Kidney (tissue), 14 donors: ENCODE results near the gene LRRC66. TPM values are rescaled to one million over a fixed set of nuclear protein-coding genes. Genes with fewer than 3 reads are reported as not detected.
A peak's percentile ranks its signal among the peaks of the same experiment; 100 is the strongest.

ENCODE experiments used
- DNase-seq, 5 donors: peaks; one replicate each; pipeline ENCODE4 v3.0.0-alpha.2; 2013 to 2020
- FAIRE-seq: peaks from 2 replicates; lab custom pipeline; 2012; peaks lifted over from hg19 to GRCh38; lab: Jason Lieb, UNC
- H3K27ac ChIP-seq, 2 donors: one replicate each; pipeline ENCODE4 v1.7.0; 2013; ENCODE audit warnings: low read depth in 2 of 2, low read length in 2 of 2, inconsistent platforms in 1 of 2
- H3K27me3 ChIP-seq: one replicate; pipeline ENCODE4 v1.7.1; 2013; ENCODE audit warnings: low read length, inconsistent platforms; ENCODE audit not compliant: control insufficient read depth, insufficient read depth
- H3K36me3 ChIP-seq, 3 donors: one replicate each; pipeline versions ENCODE4 v1.7.0 to v1.7.1; 2013; ENCODE audit warnings: low read length in 3 of 3, control low read depth in 1 of 3, inconsistent platforms in 1 of 3; ENCODE audit not compliant: insufficient read depth in 3 of 3, control insufficient read depth in 2 of 3
- H3K4me1 ChIP-seq, 3 donors: one replicate each; pipeline versions ENCODE4 v1.7.0 to v1.7.1; 2013; ENCODE audit warnings: low read length in 3 of 3, inconsistent platforms in 1 of 3, low read depth in 1 of 3; ENCODE audit not compliant: control insufficient read depth in 2 of 3, insufficient read depth in 2 of 3
- H3K4me3 ChIP-seq, 3 donors: one replicate each; pipeline versions ENCODE4 v1.7.0 to v1.8.1; 2013; ENCODE audit warnings: low read length in 3 of 3, control low read depth in 1 of 3, inconsistent platforms in 1 of 3
- H3K9ac ChIP-seq, 3 donors: one replicate each; pipeline versions ENCODE4 v1.7.0 to v1.7.1; 2013; ENCODE audit warnings: low read length in 3 of 3, control low read depth in 1 of 3, inconsistent platforms in 1 of 3
- H3K9me3 ChIP-seq, 3 donors: one replicate each; pipeline versions ENCODE4 v1.7.0 to v1.7.1; 2013; ENCODE audit warnings: low read length in 3 of 3, control low read depth in 1 of 3, inconsistent platforms in 1 of 3; ENCODE audit not compliant: control insufficient read depth in 2 of 3, insufficient read depth in 1 of 3
- CTCF ChIP-seq: IDR thresholded peaks from 3 replicates; pipeline ENCODE4 v1.5.1; 2012; ENCODE audit warnings: mild to moderate bottlenecking, moderate library complexity, borderline replicate concordance; ENCODE audit not compliant: insufficient read depth; ENCODE audit errors: extremely low read depth
- intact Hi-C: fragments of 100-400 bp; cut with DNase I; formaldehyde crosslinking; loops from one replicate; pipeline ENCODE4 v1.11.1; 2022
- polyA plus RNA-seq: library from polyadenylated mRNA; stranded (reverse); fragments of 350-450 nt; fragmentation: Illumina TruSeq; extraction: RNeasy Lipid Tissue Mini Kit (QIAGEN cat#74804); gene quantifications from one replicate; pipeline ENCODE4 v1.2.3, GENCODE V29; 2014; ENCODE audit warnings: low read depth, low replicate concordance; ENCODE audit not compliant: insufficient read depth
- total RNA-seq: library from RNA; stranded (reverse); fragmentation: NEBNext Ultra II Directional; extraction: Animal tissue kit (Norgen Biotek cat#: 25700); gene quantifications from one replicate; pipeline ENCODE4 v1.2.1, GENCODE V29; 2021
- donor health status: control.
- donor health status: control.
- donor health status: control.
- donor health status: control.
- donor health status: control.
- donor health status: DM: yes; HTN: yes; CAD: no.
- donor health status: Normal renal cell carcinoma (clear cell type).

Gene LRRC66
- total and polyA plus RNA-seq, 2 donors from 2014 or later, result 0.44 to 0.45 TPM

DNA sequence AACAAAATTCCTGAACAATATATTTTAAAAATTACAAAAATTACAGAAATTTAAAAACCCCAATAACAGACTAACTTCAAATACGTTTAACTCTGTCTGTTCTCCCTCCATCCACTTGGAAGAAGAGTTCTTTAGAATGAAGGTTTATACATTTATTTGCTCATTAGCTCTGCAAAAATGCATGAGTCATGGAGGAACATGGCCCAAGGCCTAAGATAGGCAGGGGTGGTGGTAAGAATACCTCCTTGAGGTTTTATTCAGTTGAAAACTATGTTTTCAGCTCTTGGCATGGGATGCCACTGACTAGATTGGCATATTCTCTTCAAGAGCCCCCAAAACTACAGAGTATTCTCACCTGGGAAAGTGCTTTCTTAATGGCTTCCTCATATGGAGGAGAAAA is 8.8 kb upstream of the LRRC66 start:
- H3K4me3 ChIP-seq, result no peak overlapping the region
- intact Hi-C loops, result no loop called here

DNA sequence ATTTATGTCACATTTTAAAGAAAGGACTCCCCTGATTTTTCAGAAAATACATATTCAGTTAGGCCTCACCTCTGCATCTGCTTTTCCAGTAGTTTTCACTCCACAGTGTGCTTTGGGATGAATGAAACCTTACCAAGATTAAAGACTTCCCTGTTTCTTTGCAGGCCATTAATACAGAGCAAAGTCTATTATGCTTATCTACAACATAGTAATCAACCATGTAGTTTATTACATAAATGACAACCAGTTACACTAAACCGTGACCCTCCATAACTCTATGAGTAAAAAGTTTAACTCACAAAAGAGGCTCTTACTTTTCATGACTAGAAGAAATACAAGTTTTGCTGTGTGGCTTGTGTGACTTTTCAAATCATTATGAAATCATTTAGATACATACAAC is 2.3 kb downstream of the LRRC66 start:
- no peak overlapping the region for H3K9ac ChIP-seq
- DNase-seq (no peak), FAIRE-seq (no peak)
- H3K27ac ChIP-seq, result no peak overlapping the region
- no peak overlapping the region for H3K4me3 ChIP-seq
- peaks cover 0 to 3% (median 0%) of the 10 kb centered on the region in 3 donors for H3K4me1 ChIP-seq
- no peaks in the 10 kb centered on the region for H3K36me3 ChIP-seq
- no peaks in the 10 kb centered on the region for H3K27me3 ChIP-seq
- intact Hi-C loops, result no loop called here
- no peaks in the 10 kb centered on the region for H3K9me3 ChIP-seq
- no peak for TF ChIP-seq CTCF

More for the DNA sequence above, 8.8 kb upstream of the LRRC66 start:
- Histone ChIP-seq H3K27ac (no peak overlapping the region), H3K9ac (no peak overlapping the region), H3K36me3 (peaks cover under 1 to 6% (median 3%) of the 10 kb centered on the region in 3 donors), H3K27me3 (no peaks in the 10 kb centered on the region), H3K9me3 (no peaks in the 10 kb centered on the region), H3K4me1 (no peaks in the 10 kb centered on the region)
- no peak for DNase-seq
- no peak for TF ChIP-seq CTCF
- FAIRE-seq, result no peak

DNA sequence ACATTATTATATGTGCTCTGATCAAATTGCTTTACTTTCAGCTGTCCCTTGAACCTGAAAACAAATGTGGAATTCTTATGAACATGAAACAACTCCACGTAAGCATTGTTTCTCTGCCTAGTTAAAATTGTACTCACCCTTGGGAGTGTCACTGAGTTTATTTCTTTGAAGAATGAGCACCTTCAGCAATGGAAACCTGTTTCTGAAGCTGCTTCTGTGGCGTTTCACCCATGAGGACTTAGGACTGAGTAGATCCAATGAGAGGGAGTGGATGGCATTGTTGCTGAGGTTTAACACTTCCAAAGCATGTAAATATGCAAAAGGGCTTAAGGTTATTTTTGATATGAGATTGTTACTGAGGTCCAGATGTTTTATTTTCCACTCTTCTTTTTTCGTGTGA is 3.2 kb downstream of the LRRC66 start:
- no peak for TF ChIP-seq CTCF
- FAIRE-seq (no peak), DNase-seq (no peak)
- H3K4me1 ChIP-seq, result peaks cover 0 to 3% (median 0%) of the 10 kb centered on the region in 3 donors
- H3K9me3 ChIP-seq, result no peaks in the 10 kb centered on the region
- H3K9ac ChIP-seq, result no peak overlapping the region
- intact Hi-C loops, result no loop called here
- H3K4me3 ChIP-seq, result no peak overlapping the region
- no peaks in the 10 kb centered on the region for H3K36me3 ChIP-seq
- H3K27ac ChIP-seq, result no peak overlapping the region
- no peaks in the 10 kb centered on the region for H3K27me3 ChIP-seq

- Histone ChIP-seq H3K4me3 (no peak overlapping the region), H3K4me1 (peaks cover 0 to 3% (median 0%) of the 10 kb centered on the region in 3 donors), H3K9me3 (no peaks in the 10 kb centered on the region), H3K27ac (no peak overlapping the region), H3K27me3 (no peaks in the 10 kb centered on the region), H3K9ac (no peak overlapping the region), H3K36me3 (no peaks in the 10 kb centered on the region)
- no peak for TF ChIP-seq CTCF
- FAIRE-seq (no peak), DNase-seq (peak in 2 of 5 donors; percentile 17 to 41)
- intact Hi-C loops, result no loop called here
Measured at GRCh38 chr4:52015366-52015765, 4.8 kb downstream of the LRRC66 start.
